Fibroblast of lung (primary cell): Measurements from ENCODE around the gene TAB2. TPM values are rescaled to one million over a fixed set of nuclear protein-coding genes. Genes with fewer than 3 reads are reported as not detected.
A peak's percentile ranks its signal among the peaks of the same experiment; 100 is the strongest.

ENCODE experiments used
- DNase-seq, 2 donors: peaks; one replicate each; pipeline versions ENCODE4 v3.0.0 to v3.0.0-alpha.2; 2010; ENCODE audit warnings: low read depth in 2 of 2
- H2AFZ ChIP-seq: 2 replicates; pipeline ENCODE4 v1.5.1; 2012; ENCODE audit warnings: low read length, control low read depth, inconsistent platforms
- H3K27ac ChIP-seq: 2 replicates; pipeline ENCODE4 v1.5.1; 2011; ENCODE audit warnings: low read length, control low read depth; ENCODE audit not compliant: insufficient read depth
- H3K27me3 ChIP-seq: 2 replicates; pipeline ENCODE4 v1.5.1; 2011; ENCODE audit warnings: mild to moderate bottlenecking, low read length; ENCODE audit not compliant: control insufficient read depth, insufficient read depth
- H3K36me3 ChIP-seq: 2 replicates; pipeline ENCODE4 v1.5.1; 2011; ENCODE audit warnings: low read length; ENCODE audit not compliant: control insufficient read depth, insufficient read depth
- H3K4me1 ChIP-seq: 2 replicates; pipeline ENCODE4 v1.5.1; 2011; ENCODE audit warnings: low read length; ENCODE audit not compliant: control insufficient read depth, insufficient read depth; ENCODE audit errors: extremely low read depth
- H3K4me2 ChIP-seq: 2 replicates; pipeline ENCODE4 v1.5.1; 2011; ENCODE audit warnings: low read length, control low read depth; ENCODE audit not compliant: insufficient read depth; ENCODE audit errors: extremely low read depth
- H3K4me3 ChIP-seq, 4 experiments: fragments of 200-600 bp in 1 of 4; sonication (generic) in 1 of 4; replicated peaks in 1 of 4; 2 replicates each; pipeline ENCODE4 v1.5.1; 2011 to 2016; ENCODE audit warnings: low read length in 4 of 4, low read depth in 3 of 4, mild to moderate bottlenecking in 3 of 4, control low read depth in 2 of 4, inconsistent platforms in 1 of 4, mixed read lengths in 1 of 4; ENCODE audit not compliant: insufficient read depth in 1 of 4; ENCODE audit errors: control extremely low read depth in 1 of 4
- H3K79me2 ChIP-seq: 2 replicates; pipeline ENCODE4 v1.5.1; 2012; ENCODE audit warnings: mild to moderate bottlenecking, low read length, inconsistent platforms; ENCODE audit not compliant: control insufficient read depth, insufficient read depth
- H3K9ac ChIP-seq: 2 replicates; pipeline ENCODE4 v1.5.1; 2011; ENCODE audit warnings: mild to moderate bottlenecking, low read length, control low read depth; ENCODE audit not compliant: insufficient read depth
- H3K9me3 ChIP-seq: 2 replicates; pipeline ENCODE4 v1.5.1; 2012; ENCODE audit warnings: low read depth, low read length; ENCODE audit not compliant: control insufficient read depth, insufficient read depth
- H4K20me1 ChIP-seq: 2 replicates; pipeline ENCODE4 v1.5.1; 2011; ENCODE audit warnings: low read length; ENCODE audit not compliant: control insufficient read depth, insufficient read depth; ENCODE audit errors: extremely low read depth
- CTCF ChIP-seq, 2 donors: IDR thresholded peaks in 1 of 2; conservative IDR thresholded peaks in 1 of 2; 1 replicate in 1 of 2; 2 replicates in 1 of 2; pipeline ENCODE4 v1.5.1; 2011 to 2012; ENCODE audit warnings: low read length in 2 of 2, control low read depth in 1 of 2, inconsistent platforms in 1 of 2, low read depth in 1 of 2, mild to moderate bottlenecking in 1 of 2
- EZH2 ChIP-seq: IDR thresholded peaks from 2 replicates; pipeline ENCODE4 v1.5.1; 2012; ENCODE audit warnings: low read length, control low read depth, mild to moderate bottlenecking; ENCODE audit errors: missing control alignments
- polyA plus RNA-seq, 2 donors: library from polyadenylated mRNA; depleted of rRNA in 1 of 2; stranded (reverse) in 1 of 2; unstranded in 1 of 2; fragments of >200 nt; gene quantifications; 2 replicates each; pipeline ENCODE4 v1.2.1, GENCODE V29; 2011 to 2012; ENCODE audit warnings: missing spikeins in 1 of 2
- total RNA-seq: library from RNA; depleted of rRNA; stranded (reverse); fragments of >200 nt; gene quantifications from 2 replicates; pipeline ENCODE4 v1.2.1, GENCODE V29; 2014

Gene TAB2
- total and polyA plus RNA-seq, 2 donors (not counting 1 experiment from before 2014, with no cell fraction given), result 27.2 to 49.7 TPM

GRCh38 chr6:149333266-149333620 is 15.7 kb downstream of the TAB2 start:
- Histone ChIP-seq H3K27me3 (no peaks in the 10 kb centered on the region), H3K27ac (no peak overlapping the region), H3K36me3 (no peaks in the 10 kb centered on the region), H3K4me1 (peaks cover 9% of the 10 kb centered on the region), H3K79me2 (peaks cover 80% of the 10 kb centered on the region), H3K9me3 (no peaks in the 10 kb centered on the region), H4K20me1 (no peaks in the 10 kb centered on the region), H3K9ac (no peak overlapping the region), H3K4me3 (no peak overlapping the region), H3K4me2 (no peak overlapping the region), H2AFZ (no peak overlapping the region)
- TF ChIP-seq EZH2 (no peak), CTCF (conservative IDR thresholded peaks at IDR 0.05 in 1 of 2, IDR thresholded peaks at IDR 0.05 in 1 of 2; ENCODE audit: low read depth in 1 of 2, low read length in 2 of 2) (no peak)
- DNase-seq, result no peak

GRCh38 chr6:149334201-149334600 is 16.7 kb downstream of the TAB2 start:
- Histone ChIP-seq H3K4me2 (no peak overlapping the region), H3K36me3 (no peaks in the 10 kb centered on the region), H4K20me1 (no peaks in the 10 kb centered on the region), H3K79me2 (peaks cover 80% of the 10 kb centered on the region), H3K4me1 (peaks cover 9% of the 10 kb centered on the region), H3K27me3 (no peaks in the 10 kb centered on the region), H3K9ac (no peak overlapping the region), H3K4me3 (no peak overlapping the region), H3K9me3 (no peaks in the 10 kb centered on the region), H2AFZ (no peak overlapping the region), H3K27ac (no peak overlapping the region)
- DNase-seq, result peak; percentile 57 to 63
- TF ChIP-seq EZH2, result no peak
- TF ChIP-seq CTCF (conservative IDR thresholded peaks at IDR 0.05 in 1 of 2, IDR thresholded peaks at IDR 0.05 in 1 of 2; ENCODE audit: low read depth in 1 of 2, low read length in 2 of 2), result no peak

GRCh38 chr6:149334682-149335160 is 17.2 kb downstream of the TAB2 start:
- H3K4me1 ChIP-seq, result peaks cover 9% of the 10 kb centered on the region
- H3K4me3 ChIP-seq, result no peak overlapping the region
- TF ChIP-seq EZH2 (no peak), CTCF (conservative IDR thresholded peaks at IDR 0.05 in 1 of 2, IDR thresholded peaks at IDR 0.05 in 1 of 2; ENCODE audit: low read depth in 1 of 2, low read length in 2 of 2) (no peak)
- H4K20me1 ChIP-seq, result no peaks in the 10 kb centered on the region
- H3K36me3 ChIP-seq, result no peaks in the 10 kb centered on the region
- H3K9ac ChIP-seq, result no peak overlapping the region
- no peaks in the 10 kb centered on the region for H3K9me3 ChIP-seq
- no peaks in the 10 kb centered on the region for H3K27me3 ChIP-seq
- H3K79me2 ChIP-seq, result peaks cover 76% of the 10 kb centered on the region
- H2AFZ ChIP-seq, result no peak overlapping the region
- peak; percentile 69 to 91 for DNase-seq
- no peak overlapping the region for H3K27ac ChIP-seq
- peak overlapping the region; percentile 21 for H3K4me2 ChIP-seq
